GM18519 (cell line): ENCODE data around the gene LRRC40.

ENCODE experiments used
- ATAC-seq: cut with Tn5 transposase; IDR thresholded peaks from one replicate; pipeline ENCODE4 v1.9.1; 2021; ENCODE audit warnings: mild to moderate bottlenecking, moderate library complexity; ENCODE audit not compliant: unreplicated experiment, low FRiP score

The LRRC40 gene

DNA sequence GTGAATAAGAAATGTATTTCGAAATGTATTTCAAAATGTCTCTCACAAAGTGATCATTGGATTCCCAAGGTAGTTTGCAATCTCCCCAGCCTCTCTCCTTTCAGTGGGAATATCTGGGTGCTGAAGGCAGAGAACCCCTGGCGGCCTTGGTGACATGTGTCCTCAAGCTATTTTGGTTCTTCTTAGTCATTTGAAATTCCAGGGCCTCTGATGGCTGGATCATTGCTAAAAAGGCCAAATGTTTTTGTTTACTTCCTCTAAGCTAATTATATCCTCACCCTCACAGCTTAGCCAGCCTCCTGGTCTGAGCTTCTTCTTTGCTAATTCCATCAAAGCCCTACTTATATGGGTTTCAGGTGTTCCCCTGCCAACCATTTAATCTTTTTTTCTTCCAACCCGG, 71.2 kb downstream of the LRRC40 start:
- no peak for ATAC-seq

DNA sequence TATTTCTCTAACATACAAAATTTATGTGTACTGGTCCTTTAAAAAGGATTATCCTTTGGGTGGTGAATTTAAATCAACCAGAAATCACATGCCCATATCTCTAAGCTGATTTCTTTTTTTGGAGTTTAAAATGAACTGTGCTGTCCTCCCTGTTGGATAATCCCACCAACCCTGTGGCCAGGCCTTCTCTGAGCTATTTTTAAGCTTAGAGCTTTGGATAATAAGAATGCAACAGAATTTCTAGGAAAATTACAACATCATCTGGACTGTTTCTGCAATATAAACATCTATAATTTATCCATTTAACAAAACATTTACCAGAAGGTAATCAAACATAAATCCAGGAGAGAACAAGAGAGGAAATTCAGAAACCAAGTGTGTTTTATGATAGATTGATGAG, 88.3 kb downstream of the LRRC40 start:
- no peak for ATAC-seq

DNA sequence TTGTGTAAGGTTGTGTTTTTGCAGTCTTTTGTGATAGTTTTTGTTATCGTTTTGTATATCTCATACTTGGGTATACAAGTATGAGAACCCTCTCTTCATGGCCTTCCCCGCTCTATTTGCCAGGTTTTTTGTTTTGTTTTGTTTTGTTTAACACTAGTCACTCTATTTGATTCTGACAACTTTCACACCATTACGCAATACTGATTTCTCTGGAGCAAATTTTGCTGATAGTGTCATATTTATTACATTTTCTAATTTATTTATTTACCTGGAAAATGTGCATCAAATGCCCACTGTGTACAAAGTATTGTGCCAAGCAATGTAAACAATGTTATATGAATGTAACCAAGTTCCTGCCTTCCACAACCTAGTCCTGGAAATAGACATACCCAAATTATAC, 90.1 kb downstream of the LRRC40 start:
- ATAC-seq = no peak

DNA sequence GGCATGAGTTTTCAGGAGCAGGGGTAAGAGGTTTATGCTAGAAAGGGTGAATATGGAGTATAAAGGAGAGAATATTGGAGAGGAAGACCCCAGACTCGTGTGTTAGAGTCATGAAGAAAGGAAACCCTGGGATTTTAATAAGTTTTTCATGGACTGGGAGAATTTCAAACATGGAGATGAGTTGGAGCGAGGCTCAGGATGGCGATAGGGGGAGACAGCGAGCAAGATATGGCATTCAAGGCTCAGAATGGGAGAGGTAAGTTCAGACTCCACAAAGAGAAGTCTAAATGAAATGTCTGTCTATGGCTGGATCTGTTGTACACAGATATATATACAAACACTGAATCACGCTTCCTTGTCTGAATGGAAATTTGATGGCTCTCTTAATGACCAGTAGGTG, 92.5 kb downstream of the LRRC40 start:
- ATAC-seq = no peak

DNA sequence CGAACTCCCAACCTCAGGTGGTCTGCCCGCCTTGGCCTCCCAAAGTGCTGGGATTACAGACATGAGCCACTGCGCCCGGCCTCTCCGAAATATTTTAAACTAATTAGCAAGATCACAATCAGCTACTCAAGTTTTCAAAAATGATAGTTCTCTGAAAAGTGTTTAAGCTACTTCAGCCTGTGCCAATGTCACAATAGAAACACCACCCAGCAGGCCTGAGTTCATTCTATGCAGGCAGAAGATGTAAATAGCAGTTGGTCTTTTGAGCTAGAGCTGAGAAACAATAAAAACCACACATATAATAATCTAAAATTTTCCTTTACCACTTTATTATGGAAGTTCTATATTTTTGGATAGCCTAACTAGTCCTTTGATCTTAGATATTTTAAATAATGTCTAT, 96.1 kb downstream of the LRRC40 start:
- no peak for ATAC-seq

DNA sequence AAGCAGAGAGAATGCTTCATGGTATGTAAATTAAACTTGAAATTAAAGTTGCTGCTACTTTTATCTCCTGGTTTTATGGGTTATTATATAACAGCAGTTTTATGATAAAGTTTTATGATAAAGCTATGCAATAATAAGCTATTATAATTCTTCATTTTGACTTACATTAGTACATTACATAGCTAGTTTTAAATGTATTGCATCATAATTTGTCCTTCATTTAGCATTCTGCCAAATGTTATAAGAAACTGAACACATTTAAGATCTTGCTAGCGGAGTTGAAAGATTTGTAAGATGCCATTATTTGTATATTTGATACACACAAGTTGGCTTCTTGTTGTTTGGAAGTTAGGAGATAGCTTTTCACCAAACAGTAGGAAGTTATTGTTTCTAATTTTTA, 101.6 kb downstream of the LRRC40 start:
- ATAC-seq = no peak

DNA sequence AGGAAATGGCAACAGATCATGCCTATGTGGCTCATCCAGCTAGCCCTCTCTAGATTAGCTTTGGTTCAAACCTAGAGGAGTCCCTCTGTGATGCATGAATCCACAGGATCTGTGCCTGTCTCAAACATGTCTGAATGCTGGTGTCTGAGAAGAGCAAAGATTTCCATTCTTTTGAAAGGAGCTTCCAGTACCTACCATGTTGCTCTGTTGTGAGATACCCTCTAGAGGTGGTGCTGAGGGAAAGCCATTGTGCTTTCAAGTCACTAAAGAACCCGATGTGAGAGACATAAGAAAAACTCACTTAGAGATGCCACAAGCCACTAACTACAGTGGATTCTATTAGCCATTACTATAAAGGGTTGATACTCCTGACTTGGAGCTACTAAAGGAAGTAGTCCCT, 103.6 kb downstream of the LRRC40 start:
- ATAC-seq = no peak

DNA sequence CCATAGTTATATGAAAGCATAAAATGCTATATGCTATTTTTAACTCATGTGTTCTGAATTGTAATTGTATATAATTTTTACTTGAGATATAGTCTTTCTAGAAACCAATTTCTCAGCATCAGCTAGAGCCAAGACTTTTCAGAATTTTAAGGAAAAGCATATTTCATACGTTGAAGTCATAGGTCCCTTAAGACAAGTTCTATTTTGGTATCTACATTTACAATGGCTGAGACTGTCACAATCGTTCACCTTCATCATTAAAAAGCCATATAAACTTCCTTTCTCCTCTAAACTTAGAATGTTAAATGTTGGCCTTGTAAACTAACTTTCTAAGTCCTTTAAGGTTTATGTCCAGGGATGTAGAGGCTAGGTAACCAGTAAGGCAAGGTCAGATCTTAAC, 104.1 kb downstream of the LRRC40 start:
- no peak for ATAC-seq
